ENCODE data around the gene KIF5C.
A peak's percentile ranks its signal among the peaks of the same experiment; 100 is the strongest.

The KIF5C gene

DNA sequence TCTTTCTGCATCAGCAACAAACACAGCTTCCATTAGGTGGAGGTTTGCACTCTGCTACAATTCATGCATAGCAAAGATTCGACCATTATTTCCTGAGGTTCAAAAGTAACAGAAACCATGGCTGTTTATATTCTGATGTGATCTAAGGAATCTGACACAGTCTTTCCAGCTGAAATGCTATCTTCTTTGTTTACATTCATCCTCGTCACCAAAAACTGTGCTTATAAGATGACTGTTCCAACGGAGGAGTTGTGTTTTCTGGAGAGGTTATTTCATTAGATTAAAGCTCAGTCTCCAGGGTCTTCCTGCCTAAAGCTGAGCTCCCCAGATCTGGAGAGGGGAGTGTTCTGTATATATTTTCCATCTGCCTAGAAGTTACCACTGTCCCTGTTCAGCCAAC is 118.3 kb downstream of the KIF5C start:
- DNase-seq: no peak

DNA sequence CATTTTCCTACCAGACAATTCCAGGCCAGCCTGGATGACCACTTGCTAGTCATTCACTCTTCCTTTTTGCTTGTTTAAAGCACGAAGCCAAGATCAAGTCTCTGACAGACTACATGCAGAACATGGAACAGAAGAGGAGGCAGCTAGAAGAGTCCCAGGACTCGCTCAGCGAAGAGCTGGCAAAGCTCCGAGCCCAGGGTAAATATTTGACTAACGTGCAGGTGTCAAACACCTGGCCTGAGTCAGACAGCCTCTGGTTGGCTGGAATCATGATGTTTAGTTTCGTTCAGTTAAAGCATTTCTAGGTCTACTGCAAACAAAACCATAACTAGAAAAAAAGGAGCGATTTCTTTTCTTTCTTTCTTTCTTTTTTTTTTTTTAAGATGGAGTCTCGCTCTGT is 119.3 kb downstream of the KIF5C start:
- no peak for DNase-seq

DNA sequence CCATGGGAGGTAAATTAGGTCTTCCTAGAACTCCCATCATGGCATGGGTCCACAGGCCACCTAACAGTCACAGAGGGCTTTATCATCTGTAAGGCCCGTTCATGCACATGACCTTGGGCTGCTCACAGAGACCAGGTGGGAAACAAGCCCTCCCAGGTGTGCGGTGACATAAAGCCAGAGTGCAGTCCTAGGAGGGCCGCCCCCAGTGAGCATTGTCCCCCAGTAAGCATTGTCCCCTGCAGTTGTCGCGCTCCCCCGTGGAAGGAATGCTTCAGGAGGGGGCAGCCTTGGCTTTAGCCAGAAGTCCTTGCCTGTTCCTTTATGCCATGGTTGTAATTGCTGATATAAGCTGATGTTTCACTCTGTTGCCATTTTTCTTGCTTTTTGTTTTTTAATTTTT is 121.8 kb downstream of the KIF5C start:
- DNase-seq: no peak

DNA sequence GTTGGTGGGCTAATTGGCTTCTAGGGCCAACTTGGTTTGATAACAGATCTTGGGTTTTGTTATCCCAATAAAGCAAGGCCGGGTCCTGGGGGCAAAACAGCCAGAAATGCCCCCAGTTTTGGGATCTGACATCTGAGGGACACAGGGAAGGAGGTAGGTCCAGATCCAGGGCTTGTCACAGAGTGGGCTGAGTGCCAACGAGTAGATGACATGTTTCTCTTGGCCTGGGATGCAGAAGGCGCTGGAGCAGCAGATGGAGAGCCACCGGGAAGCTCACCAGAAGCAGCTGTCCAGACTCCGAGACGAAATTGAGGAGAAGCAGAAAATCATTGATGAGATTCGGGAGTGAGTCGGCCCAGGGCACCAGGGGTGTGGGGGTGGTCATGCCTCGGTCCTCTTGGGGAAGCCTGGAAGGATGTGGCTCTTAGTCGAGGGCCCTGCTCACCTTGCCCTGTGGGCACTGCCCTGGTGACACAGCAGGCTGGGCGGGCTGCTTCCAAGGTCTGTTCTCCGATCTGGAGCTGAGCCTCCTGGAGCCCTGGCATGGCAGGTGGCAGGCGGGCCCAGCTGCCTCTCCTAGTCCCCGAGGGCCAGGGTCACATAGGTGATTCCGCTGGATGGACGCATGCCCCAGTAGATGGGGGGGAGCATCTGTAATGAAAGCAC is 123.3 kb downstream of the KIF5C start:
- peak in 2 of 14 donors; percentile 37 to 94 for DNase-seq

DNA sequence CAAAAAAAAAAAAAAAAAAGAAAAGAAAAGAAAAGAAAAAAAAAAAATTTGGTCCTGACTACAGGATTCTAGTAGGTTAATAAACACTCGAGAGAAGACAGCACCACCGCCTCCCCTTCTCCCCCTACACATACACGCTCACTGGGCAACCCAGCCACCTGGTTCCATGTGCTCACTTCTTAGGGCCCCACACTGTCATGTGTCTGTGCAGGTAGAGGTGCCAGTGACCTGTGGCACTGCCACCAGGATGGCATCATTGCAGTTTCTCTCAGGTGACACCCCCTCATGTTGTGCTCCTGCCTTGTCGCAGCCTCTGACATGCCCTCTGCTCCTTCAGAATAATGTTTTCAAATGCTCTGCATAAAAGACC is 123.8 kb downstream of the KIF5C start:
- DNase-seq: no peak

DNA sequence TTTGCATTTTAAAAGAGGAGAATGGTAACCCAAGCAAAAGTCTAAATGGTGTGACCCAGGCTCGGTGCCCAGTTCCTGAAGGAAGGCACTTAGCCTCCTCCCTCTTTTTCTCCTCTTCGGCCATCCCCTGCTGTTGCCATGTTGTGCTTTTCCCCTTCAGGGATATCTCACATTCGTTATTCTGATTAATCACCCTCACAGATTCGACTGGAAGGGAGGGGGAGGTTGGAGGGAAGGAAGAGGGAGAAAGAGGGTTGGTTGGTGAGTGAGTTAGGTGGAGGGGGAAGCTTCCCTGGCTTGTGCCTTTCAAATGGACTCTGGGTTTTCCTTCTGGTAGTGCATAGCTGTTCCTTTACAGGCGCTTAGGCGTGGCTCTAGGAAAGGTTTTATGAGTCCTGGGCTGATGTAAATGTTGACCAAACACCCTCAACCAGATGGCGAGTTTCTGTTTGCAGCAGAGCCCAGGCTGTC is 124.5 kb downstream of the KIF5C start:
- peak in 1 of 14 donors; percentile 27 for DNase-seq

DNA sequence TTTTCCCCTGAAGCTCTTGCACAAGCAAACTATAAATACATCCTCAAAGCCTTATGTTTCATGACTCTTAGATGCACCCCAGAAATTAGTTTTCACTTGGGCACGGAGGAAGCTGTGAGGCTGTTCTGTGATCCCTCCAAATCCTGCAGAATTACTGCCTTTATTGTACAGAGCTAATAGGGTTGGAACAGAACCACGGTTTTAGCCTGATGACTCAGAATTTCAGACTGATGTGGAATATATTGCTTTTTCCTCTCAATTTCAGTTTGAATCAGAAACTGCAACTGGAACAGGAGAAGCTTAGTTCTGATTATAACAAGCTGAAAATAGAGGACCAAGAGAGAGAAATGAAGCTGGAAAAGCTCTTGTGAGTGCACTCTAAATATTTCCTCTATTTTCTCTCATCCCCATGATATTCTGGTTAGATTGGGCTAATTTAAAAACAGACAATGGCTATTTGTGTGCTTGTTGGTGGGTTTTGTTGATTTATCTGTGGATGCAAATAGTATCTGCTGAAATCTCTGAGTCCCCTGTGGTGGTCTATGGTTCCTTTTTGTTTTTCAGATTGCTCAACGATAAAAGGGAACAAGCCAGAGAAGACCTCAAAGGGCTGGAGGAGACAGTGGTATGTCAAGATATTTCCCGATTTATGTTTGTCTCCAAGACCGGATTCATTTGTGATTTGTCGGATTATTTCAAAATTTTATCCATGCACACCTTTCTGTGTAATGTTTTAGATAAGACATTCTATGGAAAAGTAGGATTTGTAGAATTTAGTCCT is 125.3 kb downstream of the KIF5C start:
- peak in 1 of 14 donors; percentile 10 for DNase-seq

DNA sequence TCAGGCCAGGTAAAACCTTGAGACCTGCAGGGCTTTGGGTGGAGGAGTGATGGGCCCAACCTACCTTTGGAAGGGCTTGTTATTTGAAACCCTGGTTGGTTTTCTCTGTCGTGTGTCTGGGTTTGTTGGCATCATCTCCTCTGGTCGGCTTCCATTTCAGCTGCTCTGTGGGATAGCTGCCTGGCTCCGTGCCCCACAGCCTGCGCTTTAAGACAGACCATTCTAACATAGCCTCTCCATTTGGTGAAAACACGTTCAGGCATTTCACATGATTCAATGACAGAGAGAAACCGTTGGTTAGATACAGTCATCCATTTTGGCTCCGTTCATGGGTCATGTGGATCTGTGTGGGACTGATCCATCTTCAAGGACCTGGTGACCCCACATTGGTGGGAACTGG is 126.5 kb downstream of the KIF5C start:
- DNase-seq: peak in 1 of 14 donors; percentile 84

DNA sequence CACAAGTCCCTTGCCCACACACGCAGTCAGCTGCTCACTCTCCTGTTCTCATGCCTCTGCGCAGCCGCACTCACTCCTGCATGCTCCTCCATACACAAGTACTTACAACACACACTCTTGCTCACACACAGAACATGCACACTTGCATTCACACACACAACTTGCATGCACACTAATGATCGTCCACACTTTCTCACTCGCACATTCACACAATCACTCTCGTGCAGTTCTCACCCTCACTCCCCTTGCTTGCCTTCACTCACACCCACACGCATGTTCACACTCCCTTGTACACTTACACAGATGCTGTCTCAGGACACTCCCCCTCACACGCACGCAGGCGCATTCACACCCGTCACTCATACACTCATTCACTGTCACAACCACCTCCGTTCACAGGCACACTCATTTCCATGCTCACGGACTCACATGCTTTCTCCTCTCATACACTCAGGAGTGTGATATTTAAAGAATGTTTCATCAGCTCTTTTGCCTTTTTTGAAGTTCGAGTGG is 127.4 kb downstream of the KIF5C start:
- DNase-seq: no peak

DNA sequence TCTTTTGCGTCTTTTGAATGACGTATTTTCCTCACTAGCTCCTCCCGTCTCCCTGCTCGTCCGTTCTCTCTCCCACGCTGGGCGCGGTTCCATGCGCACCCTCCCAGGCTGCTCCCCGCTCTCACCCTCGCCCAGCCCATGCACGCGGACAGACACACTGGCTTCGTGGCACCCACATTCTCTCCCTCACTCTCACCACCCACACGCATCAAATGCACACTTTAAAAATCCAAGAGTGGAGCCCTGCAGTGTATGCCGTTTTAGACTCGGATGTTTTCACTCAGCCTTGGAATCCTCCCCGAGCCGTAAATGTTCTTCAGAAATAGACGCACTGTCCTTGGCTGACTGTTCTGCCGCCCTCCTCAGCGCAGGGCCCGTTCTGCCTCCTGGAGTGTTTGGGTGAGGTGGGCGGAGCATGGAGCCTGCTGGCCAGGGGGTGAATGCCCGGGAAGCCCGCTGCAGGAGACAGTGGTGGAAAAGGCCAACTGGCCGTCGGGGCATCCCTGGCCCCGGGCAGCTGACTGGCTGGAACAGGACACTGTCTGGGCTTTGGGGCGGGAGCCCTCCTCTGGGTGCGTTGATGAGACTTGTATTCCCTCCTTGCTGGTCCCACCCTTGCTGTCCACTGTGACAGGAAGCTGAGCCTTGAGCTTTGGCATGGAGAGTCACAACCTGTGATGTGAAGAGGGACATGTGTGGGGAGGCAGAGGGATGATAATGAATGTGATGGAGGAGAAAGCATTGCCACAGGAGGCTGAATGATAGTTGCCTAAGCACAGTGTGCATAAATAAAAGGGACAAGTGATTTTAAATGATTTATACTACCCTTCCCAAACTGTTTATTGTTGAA is 128.1 kb downstream of the KIF5C start:
- peak in 1 of 14 donors; percentile 65 for DNase-seq

DNA sequence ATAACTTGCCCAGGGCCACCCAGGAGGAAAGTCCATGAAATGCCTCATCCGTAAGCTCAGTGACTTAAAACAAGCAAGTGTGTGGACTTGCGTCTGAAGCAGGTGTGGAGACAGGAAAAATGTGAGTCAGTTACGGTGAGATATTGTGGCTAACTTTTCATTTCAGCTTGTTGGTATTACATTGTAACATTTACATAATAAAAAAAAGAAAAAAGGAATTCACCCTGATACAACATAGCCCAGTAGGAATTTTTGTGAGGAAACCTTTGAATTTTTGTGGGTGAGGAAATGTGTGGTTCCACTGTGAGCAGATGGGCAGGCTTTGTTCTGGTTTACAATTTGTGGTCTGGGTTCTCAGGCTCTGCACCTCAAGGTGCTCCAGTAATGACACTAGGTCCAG is 129.8 kb downstream of the KIF5C start:
- no peak for DNase-seq

DNA sequence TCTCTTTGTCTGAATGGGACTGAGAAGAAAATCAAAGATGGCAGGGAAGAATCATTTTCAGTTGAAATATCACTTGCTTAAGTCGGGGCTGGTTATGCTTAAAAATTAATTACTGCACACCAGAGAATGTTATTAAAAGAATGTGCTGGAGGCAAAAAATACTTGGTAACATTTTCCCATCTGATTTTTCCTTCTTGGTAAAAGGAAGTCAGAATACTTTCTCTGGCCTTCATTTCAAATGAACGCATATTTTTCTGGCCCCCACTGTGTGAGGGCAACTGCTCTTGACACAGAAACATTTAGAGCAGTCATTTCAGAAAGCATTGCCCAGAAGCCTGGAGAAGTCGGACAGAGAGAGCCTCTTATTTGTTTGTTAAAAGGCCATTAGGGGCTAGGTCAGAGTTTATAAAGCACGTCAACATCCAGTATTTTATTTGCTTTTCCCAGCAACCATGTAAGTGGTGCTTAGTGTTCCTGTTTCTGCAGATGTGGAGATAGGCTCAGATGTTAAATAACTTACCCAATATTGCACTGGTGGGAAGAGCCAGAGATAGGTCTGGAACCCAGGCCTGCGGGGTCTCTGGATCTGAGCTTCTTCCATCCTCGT is 130.5 kb downstream of the KIF5C start:
- DNase-seq: no peak

DNA sequence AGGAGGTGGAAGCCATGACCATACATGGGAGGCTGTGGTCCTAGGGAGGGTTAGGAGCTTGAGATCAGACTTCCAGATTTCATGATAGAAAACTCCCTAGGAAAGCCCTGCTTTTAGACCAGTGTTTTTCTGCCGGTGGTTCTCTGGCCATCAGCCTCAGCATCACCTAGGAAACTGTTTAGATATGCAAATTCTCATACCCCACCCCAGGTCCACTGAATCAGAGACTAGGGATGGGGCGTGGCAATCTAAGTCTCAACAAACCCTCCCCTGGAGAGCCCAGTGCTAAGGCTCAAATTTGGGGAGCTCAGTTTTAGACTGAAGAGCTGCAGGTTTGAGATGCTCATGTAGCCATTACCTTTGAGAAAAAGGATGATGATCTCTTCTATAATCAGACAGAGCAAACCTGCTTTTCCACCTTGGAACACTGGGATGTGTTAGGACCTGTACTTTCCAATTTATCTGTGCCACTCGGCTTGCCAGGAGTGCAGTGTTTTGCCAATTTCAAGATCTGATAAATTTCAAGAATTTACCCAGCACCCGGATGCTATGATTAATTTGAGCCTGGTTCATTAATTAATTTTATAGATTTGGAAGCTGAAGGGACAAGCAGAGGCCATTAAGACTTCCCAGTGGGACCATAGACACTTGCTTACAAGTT is 132.0 kb downstream of the KIF5C start:
- DNase-seq: no peak

DNA sequence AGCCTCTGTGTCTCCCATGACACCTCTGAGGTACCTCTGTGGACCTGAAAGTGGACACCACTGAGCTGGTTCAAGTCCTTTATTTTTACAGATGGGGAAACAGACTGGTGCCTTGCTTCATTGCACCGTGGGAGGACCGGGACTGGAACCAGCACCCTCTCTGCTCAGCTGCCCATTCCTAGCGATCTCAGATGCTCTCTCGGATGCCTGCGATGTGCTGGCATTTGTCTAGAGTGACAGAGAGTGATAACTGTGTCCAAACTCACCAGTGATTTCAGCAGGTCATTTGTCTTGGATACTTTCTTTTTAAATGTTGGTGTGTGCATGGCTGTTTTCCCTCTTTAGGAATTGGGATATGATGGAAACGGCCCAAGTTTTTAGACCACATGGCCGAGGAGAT is 133.4 kb downstream of the KIF5C start:
- no peak for DNase-seq

DNA sequence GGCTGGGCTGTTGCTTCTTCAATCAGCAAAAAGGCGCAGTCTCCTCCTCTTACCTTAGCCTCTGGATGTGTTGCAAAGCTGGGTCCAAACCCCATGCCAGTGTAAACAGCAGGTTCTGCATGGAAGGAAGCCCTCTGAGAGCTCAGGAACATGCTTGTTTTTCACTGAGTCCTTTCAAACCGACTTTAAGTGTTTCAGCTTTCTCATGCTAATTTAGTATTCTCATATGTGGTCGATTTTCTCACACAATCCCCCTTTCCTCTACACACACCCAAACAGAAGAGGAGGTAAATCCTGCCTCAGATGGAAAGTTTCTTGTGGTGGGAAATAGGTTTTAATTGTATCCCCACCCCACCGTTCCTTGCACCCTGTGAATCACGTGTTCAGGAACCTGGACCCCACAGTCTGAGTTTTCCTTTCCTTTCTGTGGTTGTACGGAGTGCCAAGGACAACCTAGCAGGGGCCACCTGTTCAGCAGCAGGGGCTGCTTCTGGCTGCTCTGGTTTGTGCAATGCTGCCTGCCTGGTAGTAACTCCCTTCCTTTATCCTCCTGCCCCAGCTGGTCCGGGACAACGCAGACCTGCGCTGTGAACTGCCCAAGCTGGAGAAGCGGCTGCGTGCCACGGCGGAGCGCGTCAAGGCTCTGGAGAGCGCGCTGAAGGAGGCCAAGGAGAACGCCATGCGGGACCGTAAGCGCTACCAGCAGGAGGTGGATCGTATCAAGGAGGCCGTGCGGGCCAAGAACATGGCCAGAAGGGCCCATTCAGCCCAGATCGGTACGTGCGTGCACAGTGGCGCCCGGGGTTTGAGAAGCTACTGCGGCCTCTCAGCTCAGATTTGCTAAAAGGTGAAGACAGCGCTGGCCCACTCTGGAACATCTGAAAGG is 134.8 kb downstream of the KIF5C start:
- DNase-seq: no peak

DNA sequence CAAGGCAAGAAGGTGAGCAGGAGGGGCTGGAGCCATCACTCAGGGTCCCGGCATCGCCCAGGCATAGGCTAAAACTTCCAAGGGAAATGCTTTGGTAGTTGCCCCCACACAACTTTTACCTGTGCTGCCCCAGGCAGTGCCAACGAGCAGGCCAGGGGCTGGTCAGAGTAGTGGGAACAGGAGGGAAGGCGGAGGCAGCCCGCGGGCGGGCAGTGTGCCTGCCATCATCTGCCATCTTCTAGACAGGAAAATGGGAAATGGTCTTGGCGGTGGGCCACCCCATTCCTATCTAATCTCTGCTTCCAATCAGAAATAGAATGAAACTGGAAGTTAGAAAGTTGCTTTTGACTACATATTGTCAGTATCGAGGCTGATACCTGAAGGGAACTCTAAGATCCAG is 137.5 kb downstream of the KIF5C start:
- no peak for DNase-seq

DNA sequence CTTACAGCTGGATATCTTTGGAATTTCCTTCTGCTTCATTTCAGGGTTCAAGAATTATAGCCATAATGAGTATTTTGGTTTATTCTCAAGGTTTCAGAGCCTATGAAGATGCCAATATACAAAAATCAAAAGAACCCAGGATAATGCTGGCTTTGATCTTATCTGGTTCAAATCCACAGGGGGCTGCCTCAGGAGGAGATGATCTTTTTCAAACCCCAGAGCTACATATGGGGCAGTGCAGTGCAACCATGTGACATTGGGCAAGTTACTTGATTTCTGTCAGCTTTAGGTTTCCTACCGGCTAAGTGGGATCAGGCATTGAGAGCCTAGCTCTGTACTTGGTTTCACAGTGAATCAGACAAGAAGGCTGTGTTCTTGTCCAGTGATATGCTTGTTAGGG is 140.5 kb downstream of the KIF5C start:
- no peak for DNase-seq

DNA sequence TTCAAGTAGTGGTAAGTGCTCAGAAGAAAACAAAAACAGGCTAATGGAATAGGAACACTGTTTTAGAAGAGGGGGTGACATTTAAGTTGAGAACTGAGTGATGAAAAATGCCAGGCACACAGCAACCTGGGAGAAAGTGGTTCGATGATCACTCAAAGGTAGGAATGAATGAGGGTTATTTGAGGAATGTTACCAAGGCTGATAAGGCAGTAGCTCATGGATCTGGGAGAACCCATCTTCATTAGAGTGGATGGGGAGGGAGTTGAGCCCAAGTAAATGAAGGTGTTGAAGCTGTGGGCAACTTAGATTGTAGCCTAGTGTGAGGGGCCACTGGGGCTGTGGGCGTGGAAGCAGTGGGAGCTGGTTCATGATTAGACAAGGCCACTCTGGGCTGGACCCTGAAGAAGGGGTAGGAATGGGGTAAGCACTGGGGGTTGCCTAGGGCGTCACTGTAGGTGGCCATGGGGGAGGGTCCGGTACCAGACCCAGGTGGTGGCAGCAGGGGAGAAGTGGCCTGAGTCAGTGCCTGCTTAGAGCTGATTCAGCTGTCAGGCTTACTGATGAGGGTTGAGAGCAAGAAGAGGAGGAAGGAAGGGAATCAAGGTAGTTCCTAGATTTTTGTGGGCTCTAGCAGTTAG is 141.0 kb downstream of the KIF5C start:
- no peak for DNase-seq

DNA sequence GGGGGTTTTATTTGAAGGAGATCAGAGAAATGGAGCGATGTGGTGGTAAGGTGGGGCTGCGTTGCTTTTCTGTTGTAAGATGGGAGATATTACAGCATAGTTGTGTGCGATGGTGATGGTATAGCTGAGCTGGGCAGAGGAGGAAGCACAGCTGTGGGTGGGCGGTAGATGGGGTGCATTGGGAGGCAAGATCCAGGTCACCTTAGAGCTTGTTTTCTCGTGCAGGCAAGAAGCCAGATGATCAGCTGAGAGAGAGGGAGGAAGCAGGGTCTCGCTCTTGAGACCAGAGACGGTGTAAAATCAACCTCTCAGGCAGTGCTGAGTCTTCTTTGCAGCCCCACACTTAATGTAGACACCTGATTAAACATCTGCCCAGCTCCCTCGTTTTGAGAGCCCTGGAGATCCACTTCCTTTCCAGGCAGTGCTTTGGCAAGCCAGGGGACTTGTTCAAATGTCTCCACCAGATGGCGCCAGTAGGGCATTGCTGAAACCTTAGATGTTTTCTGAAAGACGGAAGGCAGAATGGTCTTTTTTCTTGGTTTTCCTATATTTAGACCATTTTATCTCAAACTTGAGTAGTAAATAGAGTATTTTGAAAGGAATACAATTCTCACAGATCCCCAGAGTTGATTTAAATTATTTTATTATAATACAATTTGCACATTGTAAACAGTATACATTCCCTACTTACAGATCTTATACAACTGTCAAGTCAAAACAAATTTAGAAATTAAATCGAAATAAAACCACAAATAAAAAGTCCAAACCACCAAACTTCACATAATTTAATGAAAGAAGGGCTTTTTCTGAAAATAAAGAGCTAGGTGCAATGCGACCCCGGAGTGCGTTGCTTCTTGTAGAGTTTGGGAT is 142.3 kb downstream of the KIF5C start:
- DNase-seq: peak in 13 of 14 donors; percentile 1 to 71 (median 45)
